ENCODE data around the gene ARHGEF16. TPM values are rescaled to one million over a fixed set of nuclear protein-coding genes. Genes with fewer than 3 reads are reported as not detected.
A peak's percentile ranks its signal among the peaks of the same experiment; 100 is the strongest.

ARHGEF16 gene
- total RNA-seq, 1 experiment from 2014 or later: 11.2 TPM

DNA sequence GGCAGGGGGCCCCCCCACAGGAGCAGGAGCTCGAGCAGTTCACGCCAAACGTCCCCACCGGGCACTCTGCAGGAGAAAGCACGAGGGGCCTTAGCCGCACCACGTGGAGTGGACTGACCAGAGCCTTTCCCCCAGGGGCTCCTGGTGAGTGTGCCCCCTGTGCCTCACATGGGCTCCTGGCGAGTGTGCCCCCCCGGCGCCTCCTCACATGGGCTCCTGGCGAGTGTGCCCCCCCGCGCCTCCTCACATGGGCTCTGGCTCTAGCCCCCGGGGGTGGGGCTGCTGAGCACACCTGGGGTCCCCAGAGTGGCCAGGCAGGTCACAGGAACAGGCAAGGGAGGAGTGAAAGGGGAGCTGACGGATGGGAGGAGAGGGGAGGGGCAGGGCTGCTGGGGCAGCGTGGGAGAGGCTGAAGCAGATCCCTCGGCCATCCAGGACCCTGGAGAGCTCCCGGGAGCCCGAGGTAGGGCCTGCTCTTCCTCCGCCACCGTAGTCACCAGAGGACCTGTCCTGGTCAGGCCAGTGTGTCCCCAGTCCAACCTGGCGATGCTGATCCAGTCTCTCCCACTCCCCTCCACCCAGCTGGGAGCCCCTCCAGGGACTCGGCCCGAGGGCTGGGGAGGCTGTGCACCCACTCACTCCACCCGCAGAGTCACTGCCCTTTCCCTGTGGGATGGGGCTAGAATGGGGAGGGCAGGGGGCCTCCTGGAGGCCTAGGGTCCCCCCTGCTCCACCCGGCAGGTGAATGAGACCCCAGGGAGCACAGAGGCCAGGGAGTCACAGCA, 47.6 kb downstream of the ARHGEF16 start:
- peak; percentile 60 for DNase-seq (ENCODE audit: low spot score)
- Histone ChIP-seq H3K4me1 (ENCODE audit: insufficient read depth, low read length, poor library complexity, severe bottlenecking) (no peaks in the 10 kb centered on the region), H3K9me3 (ENCODE audit: low read depth, low read length, poor library complexity, severe bottlenecking) (no peaks in the 10 kb centered on the region), H3K27ac (ENCODE audit: low read depth, low read length, poor library complexity, severe bottlenecking) (no peak overlapping the region), H3K4me3 (ENCODE audit: low read depth, low read length, poor library complexity, severe bottlenecking) (no peak overlapping the region), H3K27me3 (replicated peaks; ENCODE audit: insufficient read depth, low read depth, low read length, poor library complexity) (no peaks in the 10 kb centered on the region), H3K36me3 (ENCODE audit: insufficient read depth, low read length, poor library complexity, severe bottlenecking) (no peaks in the 10 kb centered on the region)
- TF ChIP-seq, protein P1, sequence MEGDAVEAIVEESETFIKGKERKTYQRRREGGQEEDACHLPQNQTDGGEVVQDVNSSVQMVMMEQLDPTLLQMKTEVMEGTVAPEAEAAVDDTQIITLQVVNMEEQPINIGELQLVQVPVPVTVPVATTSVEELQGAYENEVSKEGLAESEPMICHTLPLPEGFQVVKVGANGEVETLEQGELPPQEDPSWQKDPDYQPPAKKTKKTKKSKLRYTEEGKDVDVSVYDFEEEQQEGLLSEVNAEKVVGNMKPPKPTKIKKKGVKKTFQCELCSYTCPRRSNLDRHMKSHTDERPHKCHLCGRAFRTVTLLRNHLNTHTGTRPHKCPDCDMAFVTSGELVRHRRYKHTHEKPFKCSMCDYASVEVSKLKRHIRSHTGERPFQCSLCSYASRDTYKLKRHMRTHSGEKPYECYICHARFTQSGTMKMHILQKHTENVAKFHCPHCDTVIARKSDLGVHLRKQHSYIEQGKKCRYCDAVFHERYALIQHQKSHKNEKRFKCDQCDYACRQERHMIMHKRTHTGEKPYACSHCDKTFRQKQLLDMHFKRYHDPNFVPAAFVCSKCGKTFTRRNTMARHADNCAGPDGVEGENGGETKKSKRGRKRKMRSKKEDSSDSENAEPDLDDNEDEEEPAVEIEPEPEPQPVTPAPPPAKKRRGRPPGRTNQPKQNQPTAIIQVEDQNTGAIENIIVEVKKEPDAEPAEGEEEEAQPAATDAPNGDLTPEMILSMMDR (conservative IDR thresholded peaks at IDR 0.05; ENCODE audit: low read depth, low read length): no peak
- no peak for TF ChIP-seq EZH2 (IDR thresholded peaks at IDR 0.05; ENCODE audit: borderline replicate concordance, low read depth, low read length, poor library complexity, severe bottlenecking)
- BruUV-seq (replicated peaks): no TSS peak
- ChIA-PET CTCF (no interaction called here), POLR2A (ENCODE audit: low non-redundant PET) (no interaction called here)
- intact Hi-C loops (cut with micrococcal nuclease; ENCODE audit: unreplicated experiment): no loop called here

DNA sequence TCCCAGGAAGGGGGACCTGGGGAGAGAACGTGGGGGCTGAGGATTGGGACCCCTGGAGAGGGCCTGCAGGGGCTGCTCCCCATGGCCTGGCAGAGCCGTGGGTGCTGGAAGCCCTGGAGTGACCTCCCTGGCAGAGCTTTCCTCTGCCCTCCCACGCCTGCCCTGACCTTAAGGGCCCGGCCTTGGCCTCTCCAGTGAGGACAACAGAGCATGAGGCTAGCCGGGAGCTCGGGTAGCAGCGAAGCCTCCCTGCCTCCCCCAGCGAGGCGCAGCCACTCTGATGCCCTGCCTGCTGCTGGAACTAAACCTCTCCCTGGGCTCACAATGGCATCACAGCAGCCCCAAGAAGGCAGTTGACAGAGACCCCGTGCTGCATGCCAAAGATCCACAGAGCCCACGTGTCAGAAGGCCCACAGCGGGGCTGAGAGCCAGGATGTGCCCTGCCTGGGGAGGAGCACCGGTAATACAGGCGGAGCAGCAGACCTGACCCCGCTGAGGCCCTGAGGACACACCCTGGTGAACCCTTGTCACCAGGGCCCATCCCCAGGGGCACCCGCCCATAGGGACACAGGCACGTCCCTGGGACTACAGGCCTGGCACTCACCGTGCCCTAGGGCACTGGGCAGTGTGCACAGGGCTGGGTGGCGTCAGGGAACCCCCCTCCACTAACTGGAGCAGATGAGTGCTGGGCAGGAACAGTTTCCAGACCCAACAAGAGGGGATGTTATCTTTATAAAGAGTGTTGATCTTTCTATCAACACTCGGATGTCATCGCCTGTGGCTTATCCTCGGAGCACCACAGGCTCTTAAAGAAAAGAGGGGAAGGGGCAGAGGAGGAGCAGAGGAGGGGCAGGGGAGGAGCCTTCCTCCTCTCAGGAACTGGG, 48.4 kb downstream of the ARHGEF16 start:
- ChIA-PET CTCF (no interaction called here), POLR2A (ENCODE audit: low non-redundant PET) (no interaction called here)
- no TSS peak for BruUV-seq (replicated peaks)
- intact Hi-C loops (cut with micrococcal nuclease; ENCODE audit: unreplicated experiment): no loop called here
- no peaks in the 10 kb centered on the region for H3K27me3 ChIP-seq (replicated peaks; ENCODE audit: insufficient read depth, low read depth, low read length, poor library complexity)
- no peaks in the 10 kb centered on the region for H3K4me1 ChIP-seq (ENCODE audit: insufficient read depth, low read length, poor library complexity, severe bottlenecking)
- H3K36me3 ChIP-seq (ENCODE audit: insufficient read depth, low read length, poor library complexity, severe bottlenecking): no peaks in the 10 kb centered on the region
- no peak for TF ChIP-seq EZH2 (IDR thresholded peaks at IDR 0.05; ENCODE audit: borderline replicate concordance, low read depth, low read length, poor library complexity, severe bottlenecking)
- TF ChIP-seq, protein P1 (conservative IDR thresholded peaks at IDR 0.05; ENCODE audit: low read depth, low read length): no peak
- no peak overlapping the region for H3K4me3 ChIP-seq (ENCODE audit: low read depth, low read length, poor library complexity, severe bottlenecking)
- H3K27ac ChIP-seq (ENCODE audit: low read depth, low read length, poor library complexity, severe bottlenecking): no peak overlapping the region
- DNase-seq (ENCODE audit: low spot score): no peak
- no peaks in the 10 kb centered on the region for H3K9me3 ChIP-seq (ENCODE audit: low read depth, low read length, poor library complexity, severe bottlenecking)

DNA sequence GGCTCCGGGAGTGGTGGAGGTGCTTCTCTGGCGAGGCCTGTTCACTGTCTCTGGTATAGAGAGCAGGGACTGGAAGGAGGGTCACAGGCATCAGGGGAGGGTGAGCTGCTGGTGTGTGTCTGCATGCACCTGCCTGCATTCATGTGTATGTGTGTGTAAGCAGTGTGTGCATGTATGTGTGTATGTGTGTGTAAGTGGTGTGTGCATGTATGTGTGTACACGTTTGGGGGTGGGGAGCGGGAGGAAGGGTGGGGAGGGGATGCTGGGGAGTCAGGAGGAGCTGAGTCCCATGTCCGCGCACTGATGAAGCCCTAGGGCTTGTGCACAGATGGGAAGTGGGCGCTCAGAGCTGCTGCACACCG, 49.0 kb downstream of the ARHGEF16 start:
- BruUV-seq (replicated peaks): no TSS peak
- Histone ChIP-seq H3K27me3 (replicated peaks; ENCODE audit: insufficient read depth, low read depth, low read length, poor library complexity) (no peaks in the 10 kb centered on the region), H3K9me3 (ENCODE audit: low read depth, low read length, poor library complexity, severe bottlenecking) (no peaks in the 10 kb centered on the region), H3K4me3 (ENCODE audit: low read depth, low read length, poor library complexity, severe bottlenecking) (no peak overlapping the region), H3K4me1 (ENCODE audit: insufficient read depth, low read length, poor library complexity, severe bottlenecking) (no peaks in the 10 kb centered on the region), H3K27ac (ENCODE audit: low read depth, low read length, poor library complexity, severe bottlenecking) (no peak overlapping the region), H3K36me3 (ENCODE audit: insufficient read depth, low read length, poor library complexity, severe bottlenecking) (no peaks in the 10 kb centered on the region)
- ChIA-PET POLR2A (ENCODE audit: low non-redundant PET) (no interaction called here), CTCF (no interaction called here)
- no peak for DNase-seq (ENCODE audit: low spot score)
- no peak for TF ChIP-seq EZH2 (IDR thresholded peaks at IDR 0.05; ENCODE audit: borderline replicate concordance, low read depth, low read length, poor library complexity, severe bottlenecking)
- TF ChIP-seq, protein P1 (conservative IDR thresholded peaks at IDR 0.05; ENCODE audit: low read depth, low read length): no peak
- intact Hi-C loops (cut with micrococcal nuclease; ENCODE audit: unreplicated experiment): no loop called here
